Hematopoietic multipotent progenitor cell treated with erythropoietin and hydrocortisone succinate and interleukin-3 and kit ligand, for 15 days (in vitro differentiated cells): ENCODE measurements around the gene CSNK2A3.

Source experiments
- DNase-seq: peaks from one replicate; pipeline ENCODE4 v3.0.0-alpha.2; 2015; ENCODE audit warnings: low spot score

CSNK2A3 gene

GRCh38 chr11:11335043-11335442 lies 18.0 kb downstream of the CSNK2A3 start:
- no peak for DNase-seq

GRCh38 chr11:11334607-11335006 lies 18.4 kb downstream of the CSNK2A3 start:
- DNase-seq = no peak

- DNase-seq = no peak
Measured at GRCh38 chr11:11332141-11332710, 20.8 kb downstream of the CSNK2A3 start.

- no peak for DNase-seq
Measured at GRCh38 chr11:11329062-11329806, 23.8 kb downstream of the CSNK2A3 start.

GRCh38 chr11:11324090-11324489 lies 29.0 kb downstream of the CSNK2A3 start:
- no peak for DNase-seq

GRCh38 chr11:11322101-11322500 lies 30.9 kb downstream of the CSNK2A3 start:
- no peak for DNase-seq

- DNase-seq = no peak
Measured at GRCh38 chr11:11320825-11321224, 32.2 kb downstream of the CSNK2A3 start.

- no peak for DNase-seq
Measured at GRCh38 chr11:11318961-11319360, 34.1 kb downstream of the CSNK2A3 start.

- no peak for DNase-seq
Measured at GRCh38 chr11:11318461-11318860, 34.6 kb downstream of the CSNK2A3 start.

- DNase-seq = no peak
Measured at GRCh38 chr11:11316651-11317230, 36.3 kb downstream of the CSNK2A3 start.

GRCh38 chr11:11313902-11314692 lies 39.0 kb downstream of the CSNK2A3 start:
- no peak for DNase-seq

- no peak for DNase-seq
Measured at GRCh38 chr11:11313426-11313825, 39.6 kb downstream of the CSNK2A3 start.

GRCh38 chr11:11312738-11313137 lies 40.3 kb downstream of the CSNK2A3 start:
- no peak for DNase-seq

GRCh38 chr11:11311169-11311568 lies 41.9 kb downstream of the CSNK2A3 start:
- no peak for DNase-seq

GRCh38 chr11:11309906-11310305 lies 43.1 kb downstream of the CSNK2A3 start:
- no peak for DNase-seq

- DNase-seq = no peak
Measured at GRCh38 chr11:11308249-11308648, 44.8 kb downstream of the CSNK2A3 start.

GRCh38 chr11:11306855-11307254 lies 46.2 kb downstream of the CSNK2A3 start:
- DNase-seq = no peak

- DNase-seq = no peak
Measured at GRCh38 chr11:11304550-11304949, 48.5 kb downstream of the CSNK2A3 start.

GRCh38 chr11:11302565-11302964 lies 50.5 kb downstream of the CSNK2A3 start:
- no peak for DNase-seq
